Measurements from ENCODE around the gene BLNK. TPM values are rescaled to one million over a fixed set of nuclear protein-coding genes. Genes with fewer than 3 reads are reported as not detected.

Gene BLNK
- total and polyA plus RNA-seq, 2 donors (not counting 1 experiment from before 2014, with no cell fraction given) = 153 to 205 TPM

DNA sequence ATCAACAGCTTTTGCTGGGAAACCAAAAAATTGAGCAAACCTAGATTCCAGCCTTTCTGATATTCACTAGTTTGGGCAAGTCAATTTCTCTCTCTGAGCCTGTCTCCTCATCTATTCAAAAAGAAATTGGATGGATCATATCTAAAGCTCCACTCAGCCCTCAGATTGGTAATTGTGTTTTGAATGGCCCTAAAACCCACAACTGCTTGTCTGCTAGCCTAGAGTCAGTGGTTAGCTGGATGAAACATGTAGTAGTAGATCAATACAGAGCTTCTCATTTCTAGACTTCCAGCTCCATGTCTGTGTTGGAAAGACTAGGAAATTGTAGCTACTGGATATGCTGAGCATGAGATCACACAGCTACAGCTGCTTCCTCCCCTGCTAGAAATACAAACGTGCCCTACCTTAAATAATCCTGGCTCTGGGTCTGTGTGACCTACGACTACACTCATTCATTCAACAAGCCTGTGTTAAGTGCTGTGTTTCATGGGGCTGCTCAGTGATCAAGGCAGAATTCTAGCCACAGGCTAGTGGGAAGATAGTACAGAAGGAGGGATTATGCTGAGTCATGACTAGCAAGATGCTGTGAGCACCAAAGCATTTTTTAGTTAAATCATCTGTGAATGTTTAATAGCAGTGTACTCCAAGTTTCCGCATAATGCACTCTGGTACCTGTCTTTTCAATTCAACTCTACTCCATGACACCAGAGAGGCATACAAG lies 48.5 kb upstream of the BLNK start:
- H3K9ac ChIP-seq (ENCODE audit: low read length) = no peak overlapping the region
- H3K4me2 ChIP-seq (replicated peaks; ENCODE audit: low read depth, low read length, poor library complexity, severe bottlenecking) = no peak overlapping the region
- no peak overlapping the region for H3K27ac ChIP-seq (ENCODE audit: low read length in 2 of 2)
- TF ChIP-seq, protein P1, sequence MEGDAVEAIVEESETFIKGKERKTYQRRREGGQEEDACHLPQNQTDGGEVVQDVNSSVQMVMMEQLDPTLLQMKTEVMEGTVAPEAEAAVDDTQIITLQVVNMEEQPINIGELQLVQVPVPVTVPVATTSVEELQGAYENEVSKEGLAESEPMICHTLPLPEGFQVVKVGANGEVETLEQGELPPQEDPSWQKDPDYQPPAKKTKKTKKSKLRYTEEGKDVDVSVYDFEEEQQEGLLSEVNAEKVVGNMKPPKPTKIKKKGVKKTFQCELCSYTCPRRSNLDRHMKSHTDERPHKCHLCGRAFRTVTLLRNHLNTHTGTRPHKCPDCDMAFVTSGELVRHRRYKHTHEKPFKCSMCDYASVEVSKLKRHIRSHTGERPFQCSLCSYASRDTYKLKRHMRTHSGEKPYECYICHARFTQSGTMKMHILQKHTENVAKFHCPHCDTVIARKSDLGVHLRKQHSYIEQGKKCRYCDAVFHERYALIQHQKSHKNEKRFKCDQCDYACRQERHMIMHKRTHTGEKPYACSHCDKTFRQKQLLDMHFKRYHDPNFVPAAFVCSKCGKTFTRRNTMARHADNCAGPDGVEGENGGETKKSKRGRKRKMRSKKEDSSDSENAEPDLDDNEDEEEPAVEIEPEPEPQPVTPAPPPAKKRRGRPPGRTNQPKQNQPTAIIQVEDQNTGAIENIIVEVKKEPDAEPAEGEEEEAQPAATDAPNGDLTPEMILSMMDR (IDR thresholded peaks at IDR 0.05) = no peak
- no peak for TF ChIP-seq EZH2 (IDR thresholded peaks at IDR 0.05; ENCODE audit: borderline replicate concordance, insufficient read depth, low read depth, low read length, poor library complexity, severe bottlenecking)
- Mint-ChIP-seq H3K9me3 (ENCODE audit: insufficient read depth) (no peaks in the 10 kb centered on the region), H3K4me3 (no peak overlapping the region), H3K27me3 (peaks cover 27% of the 10 kb centered on the region), H3K27ac (no peak overlapping the region), H3K4me1 (no peaks in the 10 kb centered on the region)
- no peaks in the 10 kb centered on the region for H3K36me3 ChIP-seq (replicated peaks in 1 of 2; ENCODE audit: control extremely low read depth in 1 of 2, control insufficient read depth in 1 of 2, extremely low read depth in 1 of 2, insufficient read depth in 2 of 2, low read length in 1 of 2)
- no peaks in the 10 kb centered on the region for H3K4me1 ChIP-seq (ENCODE audit: control insufficient read depth in 2 of 2, insufficient read depth in 2 of 2, low read length in 2 of 2)
- DNase-seq = no peak
- H2AFZ ChIP-seq (ENCODE audit: insufficient read depth, low read depth, low read length, poor library complexity, severe bottlenecking) = no peak overlapping the region
- H3K4me3 ChIP-seq (ENCODE audit: control extremely low read depth in 1 of 5, extremely low read depth in 1 of 5, insufficient read depth in 1 of 5, low read depth in 2 of 5, low read length in 4 of 5) = no peak overlapping the region
- no CpG with 5 or more reads among the region's 3 CpGs for WGBS (ENCODE audit: insufficient coverage)
- ATAC-seq (ENCODE audit: low read depth) = no peak
- H4K20me1 ChIP-seq (ENCODE audit: control insufficient read depth, insufficient read depth, low read length, poor library complexity, severe bottlenecking) = no peaks in the 10 kb centered on the region
- no peaks in the 10 kb centered on the region for H3K79me2 ChIP-seq (ENCODE audit: control insufficient read depth, insufficient read depth, low read length)
- no peaks in the 10 kb centered on the region for H3K9me3 ChIP-seq (ENCODE audit: control extremely low read depth in 1 of 3, control insufficient read depth in 2 of 3, insufficient read depth in 1 of 3, low read length in 2 of 3)
- CTCF ChIA-PET = interaction anchor here (1.0 to 4.6 kb wide), 6 partner anchors 9 to 302 kb away, joined by 3 to 47 read pairs (median 9); no protein-coding TSS in a partner anchor
- POLR2A ChIA-PET = no interaction called here
- peaks cover 0 to 5% (median 0%) of the 10 kb centered on the region in 4 experiments for H3K27me3 ChIP-seq (replicated peaks in 1 of 4; ENCODE audit: control extremely low read depth in 1 of 4, control insufficient read depth in 3 of 4, insufficient read depth in 4 of 4, low read length in 3 of 4)
- intact Hi-C loops (cut with micrococcal nuclease) = loop anchor here (5.0 kb wide), 1 partner anchor 303 kb away; no protein-coding TSS in a partner anchor

Data from B cell (primary cell).